ENCODE results near the gene CCNL1.

Gene CCNL1

GRCh38 chr3:157101486-157101885 lies 58.5 kb downstream of the CCNL1 start:
- DNase-seq: no peak

GRCh38 chr3:157100608-157101396 lies 59.1 kb downstream of the CCNL1 start:
- DNase-seq: no peak

DNA sequence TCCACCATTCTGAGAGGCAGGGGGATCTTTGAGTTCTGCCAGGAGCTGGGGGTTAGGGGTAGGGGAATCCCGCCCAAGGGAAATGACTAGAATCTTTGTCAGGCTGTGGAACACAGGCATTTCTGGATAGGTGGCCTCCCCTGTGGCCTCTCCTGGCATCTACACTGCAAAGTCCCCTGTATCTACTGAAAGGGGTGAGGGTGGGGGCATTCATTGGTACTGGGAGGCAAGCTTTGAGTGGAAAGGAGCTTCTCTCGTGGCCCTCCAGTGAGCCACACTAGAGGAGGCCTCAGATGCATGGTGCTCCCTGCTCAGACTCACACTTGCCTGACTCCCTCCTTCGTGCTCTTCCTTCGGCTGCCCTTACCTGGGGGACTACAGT lies 59.9 kb downstream of the CCNL1 start:
- DNase-seq: no peak

GRCh38 chr3:157099326-157100095 lies 60.4 kb downstream of the CCNL1 start:
- no peak for DNase-seq

DNA sequence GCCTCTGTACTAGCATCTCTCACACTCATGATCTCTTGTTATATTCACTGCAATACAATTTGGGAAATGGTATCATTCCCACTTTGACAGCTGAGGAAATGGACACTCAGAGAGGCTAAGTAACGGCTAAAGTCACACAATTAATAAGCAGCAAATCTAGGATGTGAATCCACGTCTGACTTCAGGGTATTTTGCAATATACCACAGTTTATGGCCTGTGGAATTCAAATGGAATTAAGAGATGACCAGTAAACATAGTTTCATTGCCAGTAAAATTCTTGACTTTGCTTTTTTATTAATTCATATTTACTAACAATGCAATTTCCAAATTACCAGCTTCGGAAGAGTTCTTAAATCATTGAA lies 61.1 kb downstream of the CCNL1 start:
- DNase-seq: no peak

- no peak for DNase-seq
These were observed 61.7 kb downstream of the CCNL1 start for GRCh38 chr3:157098121-157098822.
